Measurements from ENCODE around the gene OR10J4.
"Not testable (repeated sequence)": the region's sequence is repeated elsewhere in the genome, so short reads cannot be mapped to it uniquely, and the experiment has no call there.

The OR10J4 gene

GRCh38 chr1:159443066-159443750 lies 11.2 kb downstream of the OR10J4 start:
- TF ChIP-seq TAF1 (IDR thresholded peaks at IDR 0.05; ENCODE audit: borderline replicate concordance, low read depth, low read length) (no peak), POLR2AphosphoS5 (IDR thresholded peaks at IDR 0.05; ENCODE audit: low read depth, low read length) (no peak), POLR2A (IDR thresholded peaks at IDR 0.05; ENCODE audit: low read depth, low read length) (no peak)
- DNase-seq (ENCODE audit: insufficient read length): no peak
- no peak for FAIRE-seq

DNA sequence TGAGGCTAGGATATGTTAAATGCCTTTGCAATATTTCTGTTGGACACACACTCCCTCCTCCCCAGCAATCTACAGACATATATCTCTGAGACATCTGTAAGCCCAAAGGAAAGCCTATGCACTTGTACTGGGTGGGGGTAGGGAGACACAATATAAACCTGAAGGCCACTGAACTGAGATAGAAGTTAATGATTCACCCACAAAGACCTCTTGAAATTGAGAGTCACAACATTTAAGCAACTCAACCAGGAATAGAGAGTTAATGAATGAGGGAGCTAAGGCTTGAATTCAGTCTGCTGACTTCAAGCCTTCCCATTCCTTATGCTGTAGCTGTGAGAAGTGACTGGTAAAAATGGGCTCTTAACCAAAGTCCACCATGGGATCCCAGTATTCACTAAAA lies 12.5 kb downstream of the OR10J4 start:
- TF ChIP-seq POLR2AphosphoS5 (IDR thresholded peaks at IDR 0.05; ENCODE audit: low read depth, low read length): no peak
- no peak for TF ChIP-seq POLR2A (IDR thresholded peaks at IDR 0.05; ENCODE audit: low read depth, low read length)
- TF ChIP-seq TAF1 (IDR thresholded peaks at IDR 0.05; ENCODE audit: borderline replicate concordance, low read depth, low read length): no peak
- FAIRE-seq: no peak

GRCh38 chr1:159448181-159448580 lies 16.2 kb downstream of the OR10J4 start:
- no peak for FAIRE-seq
- no peak for TF ChIP-seq POLR2AphosphoS5 (IDR thresholded peaks at IDR 0.05; ENCODE audit: low read depth, low read length)
- TF ChIP-seq POLR2A (IDR thresholded peaks at IDR 0.05; ENCODE audit: low read depth, low read length): no peak
- TF ChIP-seq TAF1 (IDR thresholded peaks at IDR 0.05; ENCODE audit: borderline replicate concordance, low read depth, low read length): no peak
- DNase-seq (ENCODE audit: insufficient read length): no peak

More for the DNA sequence above, 12.5 kb downstream of the OR10J4 start:
- DNase-seq (ENCODE audit: insufficient read length): no peak

GRCh38 chr1:159449605-159450004 lies 17.6 kb downstream of the OR10J4 start:
- FAIRE-seq; DNase-seq (ENCODE audit: insufficient read length): not testable (repeated sequence)

DNA sequence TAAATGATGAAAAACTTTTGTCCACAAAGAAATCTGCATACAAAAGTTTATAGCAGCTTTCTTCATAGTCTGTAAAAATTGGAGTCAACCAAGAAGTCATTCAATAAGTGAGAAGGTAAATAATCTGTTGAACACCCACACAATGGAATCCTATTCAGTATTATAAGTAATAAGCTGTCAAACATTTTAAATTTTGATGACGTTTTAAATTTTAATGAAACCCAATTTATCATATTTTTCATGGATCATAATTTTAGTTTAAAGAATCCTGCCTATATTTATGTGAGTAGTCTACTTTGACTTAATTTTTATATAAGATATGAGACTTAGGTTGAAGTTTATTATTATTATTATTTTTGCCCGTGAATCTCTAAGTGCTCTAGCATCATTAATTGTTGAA lies 27.5 kb downstream of the OR10J4 start:
- no peak for TF ChIP-seq POLR2AphosphoS5 (IDR thresholded peaks at IDR 0.05; ENCODE audit: low read depth, low read length)
- no peak for TF ChIP-seq TAF1 (IDR thresholded peaks at IDR 0.05; ENCODE audit: borderline replicate concordance, low read depth, low read length)
- no peak for TF ChIP-seq POLR2A (IDR thresholded peaks at IDR 0.05; ENCODE audit: low read depth, low read length)
- no peak for FAIRE-seq
- no peak for DNase-seq (ENCODE audit: insufficient read length)

- FAIRE-seq (no peak), DNase-seq (ENCODE audit: insufficient read length) (no peak)
- TF ChIP-seq POLR2A (IDR thresholded peaks at IDR 0.05; ENCODE audit: low read depth, low read length) (no peak), TAF1 (IDR thresholded peaks at IDR 0.05; ENCODE audit: borderline replicate concordance, low read depth, low read length) (no peak), POLR2AphosphoS5 (IDR thresholded peaks at IDR 0.05; ENCODE audit: low read depth, low read length) (no peak)
Measured at GRCh38 chr1:159465191-159465603, 33.2 kb downstream of the OR10J4 start.

DNA sequence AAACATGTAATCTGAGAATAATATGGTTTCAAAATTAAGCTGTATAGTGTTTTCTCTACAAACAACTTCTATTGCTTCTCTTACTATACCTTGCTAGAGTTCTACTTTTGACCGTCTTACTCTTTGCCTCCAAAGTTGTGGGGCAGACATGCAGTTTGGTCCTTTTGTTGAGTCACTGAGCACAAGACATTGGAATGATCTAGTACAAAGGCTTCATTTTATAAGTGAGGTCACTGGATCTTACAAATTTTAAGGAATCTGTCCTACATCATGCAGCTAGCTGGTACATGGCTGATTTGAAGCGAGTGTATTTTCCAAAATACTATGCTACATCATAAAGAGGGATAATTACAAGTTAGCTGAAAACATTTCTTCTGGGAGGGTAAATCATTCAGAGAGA lies 36.3 kb downstream of the OR10J4 start:
- TF ChIP-seq POLR2AphosphoS5 (IDR thresholded peaks at IDR 0.05; ENCODE audit: low read depth, low read length): no peak
- TF ChIP-seq TAF1 (IDR thresholded peaks at IDR 0.05; ENCODE audit: borderline replicate concordance, low read depth, low read length): no peak
- no peak for TF ChIP-seq POLR2A (IDR thresholded peaks at IDR 0.05; ENCODE audit: low read depth, low read length)
- FAIRE-seq: no peak

DNA sequence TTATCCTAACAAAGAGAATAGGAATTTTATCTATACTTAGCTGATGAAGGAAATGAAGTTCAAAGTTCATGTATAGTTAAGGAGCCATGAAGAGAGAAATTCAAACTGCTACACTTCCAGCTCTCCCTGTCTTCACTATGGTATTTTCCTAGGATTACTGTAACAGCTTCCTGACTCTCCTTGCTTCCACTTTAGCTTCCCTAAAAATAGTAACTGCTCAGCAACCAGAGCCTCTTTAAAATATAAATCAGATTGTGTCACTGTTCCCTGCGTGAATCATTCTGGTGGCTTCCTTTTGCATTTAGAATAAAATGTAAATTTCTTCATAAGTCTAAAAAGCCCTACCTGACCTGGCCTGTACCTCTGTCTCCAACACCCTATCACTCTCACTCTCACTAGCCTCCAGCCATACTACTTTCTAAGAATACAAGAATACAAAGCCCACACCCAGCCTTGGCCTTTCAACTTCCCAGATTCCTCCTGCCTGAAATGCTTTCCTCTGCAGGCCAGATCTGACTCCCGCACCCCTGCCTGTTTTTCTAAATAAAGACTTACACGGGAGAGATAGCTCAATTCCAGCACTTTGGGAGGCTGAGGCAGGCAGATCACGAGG lies 38.0 kb downstream of the OR10J4 start:
- DNase-seq (ENCODE audit: insufficient read length) (no peak), FAIRE-seq (no peak)
- TF ChIP-seq TAF1 (IDR thresholded peaks at IDR 0.05; ENCODE audit: borderline replicate concordance, low read depth, low read length): no peak
- no peak for TF ChIP-seq POLR2A (IDR thresholded peaks at IDR 0.05; ENCODE audit: low read depth, low read length)
- no peak for TF ChIP-seq POLR2AphosphoS5 (IDR thresholded peaks at IDR 0.05; ENCODE audit: low read depth, low read length)

More for the DNA sequence above, 36.3 kb downstream of the OR10J4 start:
- DNase-seq (ENCODE audit: insufficient read length): no peak

DNA sequence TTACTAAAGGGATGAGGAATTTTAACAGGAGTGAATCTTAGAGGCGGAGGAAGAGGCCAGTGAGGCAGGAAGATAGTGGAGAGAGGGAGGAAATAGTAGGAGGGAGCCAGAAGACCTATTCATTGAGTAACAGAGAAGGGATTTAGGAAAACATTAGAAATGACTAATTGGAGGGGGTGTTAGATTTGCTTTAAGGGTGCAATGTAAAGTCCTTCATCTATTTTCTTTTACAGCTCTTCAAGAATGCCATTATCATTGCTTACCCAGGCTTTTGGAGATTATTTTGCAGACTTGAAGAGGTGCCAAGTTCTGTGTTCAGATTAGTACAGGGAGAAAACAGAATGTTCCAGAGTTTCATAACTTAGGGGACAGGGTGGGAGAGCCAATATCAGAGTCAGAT lies 41.3 kb downstream of the OR10J4 start:
- DNase-seq (ENCODE audit: insufficient read length) (no peak), FAIRE-seq (no peak)

GRCh38 chr1:159474926-159475325 lies 42.9 kb downstream of the OR10J4 start:
- no peak for DNase-seq (ENCODE audit: insufficient read length)
- FAIRE-seq: no peak
- TF ChIP-seq TAF1 (IDR thresholded peaks at IDR 0.05; ENCODE audit: borderline replicate concordance, low read depth, low read length) (no peak), POLR2A (IDR thresholded peaks at IDR 0.05; ENCODE audit: low read depth, low read length) (no peak), POLR2AphosphoS5 (IDR thresholded peaks at IDR 0.05; ENCODE audit: low read depth, low read length) (no peak)

More for the DNA sequence above, 41.3 kb downstream of the OR10J4 start:
- TF ChIP-seq POLR2A (IDR thresholded peaks at IDR 0.05; ENCODE audit: low read depth, low read length) (no peak), POLR2AphosphoS5 (IDR thresholded peaks at IDR 0.05; ENCODE audit: low read depth, low read length) (no peak), TAF1 (IDR thresholded peaks at IDR 0.05; ENCODE audit: borderline replicate concordance, low read depth, low read length) (no peak)
